Raji (cell line): Measurements from ENCODE around the gene PPP2CA.

Experiments
- POLR2A ChIP-seq: IDR thresholded peaks from 2 replicates; pipeline ENCODE4 v1.6.1; 2011; ENCODE audit warnings: low read depth, low read length, control low read depth; ENCODE audit not compliant: insufficient read depth

Gene PPP2CA

DNA sequence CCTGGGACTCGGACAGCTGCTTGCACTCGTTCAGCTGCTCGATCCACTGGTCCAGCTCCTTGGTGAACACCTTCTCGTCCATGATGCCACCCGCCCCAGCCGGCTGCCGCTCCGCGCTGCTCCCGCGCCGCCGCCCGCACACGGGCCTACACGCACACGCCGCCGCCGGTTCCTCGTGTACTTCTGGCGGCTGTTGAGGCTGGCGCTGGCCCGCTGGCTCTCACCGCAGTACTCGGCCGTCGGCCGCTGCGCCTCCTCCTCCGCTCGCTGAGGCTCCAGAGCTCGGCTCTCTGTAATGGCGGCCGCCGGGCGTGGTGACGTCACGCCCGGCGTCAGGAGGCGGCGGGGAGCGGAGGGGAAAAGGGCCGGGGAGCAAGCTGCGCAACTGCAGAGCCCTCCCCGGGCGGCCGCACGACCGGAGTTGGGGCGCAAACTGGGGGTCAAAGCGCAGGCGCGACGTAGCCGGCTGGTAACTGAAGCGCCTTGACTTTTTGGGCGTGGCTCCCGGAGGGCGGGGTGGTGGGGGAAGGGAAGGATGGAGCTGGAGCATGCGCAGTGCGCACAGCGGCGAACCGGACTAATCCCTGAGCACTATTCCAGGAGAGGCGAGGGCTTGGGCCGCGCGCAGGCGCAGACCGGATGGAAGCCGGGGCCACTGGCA is at the start of gene PPP2CA:
TSS of gene PPP2CA (minus strand) at position 294 of the 661 bp plus-strand sequence. CDS start at position 82, 212 bp downstream.
- peak; percentile 92 for TF ChIP-seq POLR2A

DNA sequence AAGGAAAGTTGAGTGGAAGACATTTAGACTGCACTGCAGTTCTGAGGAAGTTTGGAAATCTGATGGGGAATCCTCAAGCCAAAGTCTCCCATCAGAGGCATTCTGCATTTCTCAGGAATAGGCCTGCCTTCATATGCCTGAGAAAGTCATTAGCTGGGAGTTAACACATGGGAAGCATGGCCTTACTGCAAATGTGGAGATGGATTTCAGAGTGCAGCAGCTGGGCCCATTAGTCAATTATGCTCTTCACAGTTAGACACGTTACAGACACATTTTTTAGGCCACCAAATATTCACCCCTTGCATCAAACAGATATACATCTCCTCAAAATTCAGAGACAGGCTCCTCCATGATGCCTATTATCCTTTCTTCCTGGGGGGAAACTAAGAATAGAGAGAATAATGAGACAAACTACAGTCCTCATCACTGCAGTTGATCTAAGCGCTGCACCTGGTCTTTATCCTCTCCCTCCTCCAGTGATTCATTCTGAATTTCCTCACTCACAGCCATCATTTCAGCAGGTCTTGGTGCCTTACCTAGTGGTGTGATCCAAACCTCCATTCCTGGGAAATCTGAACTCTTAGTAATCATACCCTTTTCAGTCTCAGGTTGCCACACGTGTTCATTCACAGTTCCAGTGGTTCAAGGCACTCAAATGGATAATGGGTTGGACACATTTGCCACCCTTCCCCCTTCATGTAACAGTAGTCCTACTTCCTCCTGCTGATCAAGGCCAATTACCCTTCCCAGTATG is 47.9 kb upstream of the PPP2CA start:
- TF ChIP-seq POLR2A, result no peak

DNA sequence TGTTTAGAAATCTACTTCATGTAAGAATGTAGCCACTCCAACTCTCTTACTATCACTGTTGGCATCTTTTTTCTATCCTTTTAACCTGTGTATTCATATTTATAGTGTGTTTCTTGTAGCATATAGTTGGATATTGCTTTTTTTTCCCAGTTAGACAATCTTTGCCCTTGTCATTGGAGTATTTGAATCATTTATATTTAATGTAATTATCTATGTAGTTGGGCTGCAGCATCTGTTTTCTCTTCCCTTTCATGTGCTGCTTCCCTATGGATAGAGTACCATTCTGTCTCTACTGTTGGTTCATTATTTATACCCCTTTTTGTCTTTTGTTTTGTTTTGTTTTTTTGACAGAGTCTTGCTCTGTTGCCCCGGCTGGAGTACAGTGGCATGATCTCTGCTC is 45.2 kb upstream of the PPP2CA start:
- no peak for TF ChIP-seq POLR2A

DNA sequence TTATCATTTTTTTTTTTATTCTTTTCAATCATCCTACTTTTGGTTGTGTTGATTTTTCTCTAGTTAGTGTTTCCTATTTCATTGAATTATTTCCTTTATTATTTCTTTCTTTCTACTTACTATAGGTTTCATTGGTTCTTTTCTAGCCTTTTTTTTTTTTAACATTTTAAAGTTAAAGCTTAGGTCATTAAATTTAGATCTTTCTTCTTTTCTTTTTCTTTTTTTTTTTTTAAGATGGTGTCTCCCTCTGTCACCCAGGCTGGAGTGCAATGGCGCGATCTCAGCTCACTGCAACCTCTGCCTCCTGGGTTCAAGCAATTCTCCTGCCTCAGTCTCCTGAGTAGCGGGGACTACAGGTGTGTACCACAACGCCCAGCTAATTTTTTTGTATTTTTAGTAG is 43.0 kb upstream of the PPP2CA start:
- no peak for TF ChIP-seq POLR2A

DNA sequence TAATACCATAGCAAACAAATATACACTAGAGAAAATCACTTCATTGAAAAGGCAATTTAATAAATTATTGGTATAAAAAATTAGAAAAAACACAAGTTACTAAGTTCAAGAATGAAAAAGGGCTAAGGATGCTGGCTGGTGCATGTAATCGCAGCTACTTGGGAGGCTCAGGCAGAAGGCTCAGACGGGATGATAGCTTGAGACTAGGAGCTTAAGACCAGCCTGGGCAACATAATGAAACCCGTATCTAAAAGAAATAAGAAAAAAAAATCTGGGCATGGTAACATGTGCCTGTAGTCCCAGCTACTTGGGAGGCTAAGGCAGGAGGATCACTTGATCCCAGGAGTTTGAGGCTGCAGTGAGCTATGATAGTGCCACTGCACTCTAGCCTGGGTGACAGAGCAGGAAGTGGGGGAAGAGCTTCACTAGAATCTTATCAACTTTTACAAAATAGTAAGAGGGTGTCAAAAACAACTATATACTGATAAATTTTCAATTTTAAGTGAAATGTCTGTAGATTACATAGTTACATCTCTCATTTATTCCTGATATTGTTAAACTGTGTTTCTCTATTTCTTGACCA is 42.2 kb upstream of the PPP2CA start:
- no peak for TF ChIP-seq POLR2A

DNA sequence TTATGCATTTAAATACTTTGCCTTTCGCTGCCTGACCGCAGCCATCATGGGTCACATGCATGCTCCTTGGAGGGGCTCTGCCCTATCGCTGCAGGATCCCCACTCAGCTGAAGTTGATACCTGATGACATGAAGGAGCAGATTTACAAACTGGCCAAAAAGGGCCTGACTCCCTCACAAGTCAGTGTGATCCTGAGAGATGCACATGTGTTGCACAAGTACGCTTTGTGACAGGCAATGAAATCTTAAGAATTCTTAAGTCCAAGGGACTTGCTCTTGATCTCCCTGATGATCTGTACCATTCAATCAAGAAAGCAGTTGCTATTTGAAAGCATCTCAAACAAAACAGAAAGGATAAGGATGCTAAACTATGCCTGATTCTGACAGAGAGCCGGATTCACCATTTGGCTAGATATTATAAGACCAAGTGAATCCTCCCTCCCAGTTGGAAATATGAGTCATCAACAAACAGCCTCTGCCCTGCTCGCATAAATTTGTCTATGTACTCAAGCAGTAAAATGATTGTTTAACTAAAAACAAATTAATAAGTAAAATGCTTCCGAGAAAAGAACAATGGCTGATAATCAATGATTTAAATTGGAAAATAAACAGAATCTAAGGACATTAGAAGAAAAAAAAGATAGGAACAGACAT is 41.6 kb upstream of the PPP2CA start:
- no peak for TF ChIP-seq POLR2A

DNA sequence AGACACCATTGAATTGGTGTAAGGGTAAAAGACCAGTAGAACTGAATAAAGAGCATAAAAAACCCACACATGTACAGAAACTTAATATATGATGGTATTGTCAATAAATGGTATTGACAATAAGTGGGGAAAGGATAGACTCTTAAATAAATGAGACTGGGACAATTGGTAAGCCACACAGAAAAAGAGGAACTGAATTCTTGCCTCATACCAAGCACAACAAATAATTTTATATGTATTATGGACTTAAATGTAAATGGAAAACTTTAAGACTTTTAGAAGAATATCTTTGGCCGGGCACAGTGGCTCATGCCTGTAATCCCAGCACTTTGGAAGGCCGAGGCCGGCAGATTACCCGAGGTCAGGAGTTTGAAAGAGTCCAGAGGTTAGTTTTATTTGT is 37.9 kb upstream of the PPP2CA start:
- TF ChIP-seq POLR2A, result no peak

DNA sequence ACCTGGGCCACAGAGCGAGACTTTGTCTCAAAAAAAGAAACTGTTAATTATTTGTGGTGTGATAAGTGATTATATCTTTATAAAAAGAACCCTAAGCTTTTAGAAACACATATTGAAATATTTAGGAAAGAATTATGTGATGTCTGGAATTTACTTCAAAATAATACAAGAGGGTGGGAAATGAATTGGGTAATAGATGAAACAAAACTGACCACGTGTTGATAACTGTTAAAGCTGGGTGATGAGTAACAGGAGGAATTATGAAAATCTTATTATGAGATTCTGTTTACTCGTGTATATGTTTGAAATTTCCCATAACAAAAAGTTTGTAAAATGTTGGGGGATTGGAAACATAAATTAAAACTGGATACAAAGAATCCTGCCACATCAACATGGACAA is 33.0 kb upstream of the PPP2CA start:
- TF ChIP-seq POLR2A, result no peak

DNA sequence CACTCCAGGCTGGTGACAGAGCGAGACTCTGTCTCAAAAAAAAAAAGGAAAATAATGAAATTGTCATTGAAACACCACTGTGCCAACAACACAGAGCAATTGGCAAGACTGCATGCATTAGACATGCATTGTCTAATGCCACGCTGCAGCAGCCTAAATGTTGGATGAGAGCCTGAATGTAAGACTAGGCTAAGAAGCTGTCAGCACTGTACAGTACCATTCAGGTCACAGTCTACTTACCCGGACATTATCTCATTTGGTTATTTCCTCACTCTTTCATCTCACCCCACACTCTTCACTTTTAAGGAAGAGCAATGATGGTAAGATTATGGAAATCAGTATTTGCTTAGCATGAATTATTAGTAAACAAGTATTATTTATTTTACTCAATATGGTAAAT is 31.3 kb upstream of the PPP2CA start:
- TF ChIP-seq POLR2A, result no peak

DNA sequence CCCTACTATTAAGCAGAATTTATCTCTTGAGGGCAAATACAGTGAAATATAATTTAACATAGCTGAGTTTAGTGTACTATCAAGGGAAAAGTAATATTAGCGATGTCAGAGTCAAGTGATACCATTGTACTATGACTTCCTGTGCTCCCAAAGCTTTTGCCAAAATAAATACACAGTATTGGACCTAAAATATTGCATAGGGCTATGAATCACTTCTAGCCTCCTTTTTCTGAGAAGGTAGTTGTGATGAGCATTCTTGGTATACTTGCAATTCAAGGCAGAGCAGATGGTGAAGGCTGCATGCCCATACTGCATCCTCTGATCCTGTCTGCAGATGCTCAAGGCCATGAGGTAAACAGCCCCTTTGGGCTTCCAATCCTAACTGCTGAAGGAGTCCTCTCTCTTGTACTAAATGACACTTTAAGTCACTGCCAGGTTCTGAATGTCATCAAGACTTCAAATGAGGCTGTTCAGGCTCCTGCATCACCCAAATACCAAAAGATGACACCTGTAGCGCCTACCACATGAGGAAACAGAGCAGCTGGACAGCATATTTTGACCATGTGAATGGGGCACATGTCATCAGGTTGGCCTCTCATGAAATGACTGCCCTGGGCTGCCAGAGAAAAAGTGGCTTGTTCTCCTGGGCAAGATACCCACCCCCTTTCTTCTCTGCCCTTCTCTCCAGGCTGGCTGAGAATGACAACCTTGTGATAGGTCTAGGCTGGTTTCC is 29.7 kb upstream of the PPP2CA start:
- no peak for TF ChIP-seq POLR2A

DNA sequence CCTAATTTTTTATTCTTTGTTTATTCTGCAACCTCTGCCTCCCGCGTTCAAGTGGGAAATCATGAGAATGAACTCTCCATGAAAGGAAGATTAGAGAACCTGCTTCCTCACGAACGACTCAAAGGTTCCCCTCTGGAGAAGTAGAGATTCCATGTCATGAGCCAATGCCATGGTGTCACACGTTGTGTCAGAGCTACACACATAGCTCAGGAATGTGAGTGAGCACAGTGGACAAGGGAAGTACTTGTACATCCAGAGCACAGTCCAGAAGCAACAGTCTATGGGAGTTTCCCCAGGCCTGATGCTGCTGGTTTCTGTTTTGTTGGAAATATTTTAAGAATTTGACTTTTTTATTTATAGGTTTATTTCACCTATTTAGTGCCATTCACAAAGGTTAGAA is 26.8 kb upstream of the PPP2CA start:
- no peak for TF ChIP-seq POLR2A

DNA sequence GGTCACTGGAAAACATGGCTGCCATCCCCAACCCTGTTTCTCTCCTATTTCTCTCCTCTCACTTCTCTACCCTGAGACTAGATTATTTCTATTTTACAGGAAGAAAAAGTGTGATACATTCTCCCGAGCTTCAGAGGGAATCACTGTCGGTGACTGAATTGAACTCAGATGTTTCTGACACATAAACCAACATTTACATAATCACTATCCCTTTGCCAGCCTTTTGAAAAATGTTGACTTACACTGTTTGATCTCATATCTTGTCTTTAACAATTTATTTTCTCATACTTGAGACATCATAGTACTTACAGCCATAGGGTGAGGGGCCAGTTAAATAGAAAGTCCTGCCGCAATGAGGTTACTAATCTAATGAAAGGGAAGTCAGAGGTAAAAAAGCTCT is 25.1 kb upstream of the PPP2CA start:
- no peak for TF ChIP-seq POLR2A

DNA sequence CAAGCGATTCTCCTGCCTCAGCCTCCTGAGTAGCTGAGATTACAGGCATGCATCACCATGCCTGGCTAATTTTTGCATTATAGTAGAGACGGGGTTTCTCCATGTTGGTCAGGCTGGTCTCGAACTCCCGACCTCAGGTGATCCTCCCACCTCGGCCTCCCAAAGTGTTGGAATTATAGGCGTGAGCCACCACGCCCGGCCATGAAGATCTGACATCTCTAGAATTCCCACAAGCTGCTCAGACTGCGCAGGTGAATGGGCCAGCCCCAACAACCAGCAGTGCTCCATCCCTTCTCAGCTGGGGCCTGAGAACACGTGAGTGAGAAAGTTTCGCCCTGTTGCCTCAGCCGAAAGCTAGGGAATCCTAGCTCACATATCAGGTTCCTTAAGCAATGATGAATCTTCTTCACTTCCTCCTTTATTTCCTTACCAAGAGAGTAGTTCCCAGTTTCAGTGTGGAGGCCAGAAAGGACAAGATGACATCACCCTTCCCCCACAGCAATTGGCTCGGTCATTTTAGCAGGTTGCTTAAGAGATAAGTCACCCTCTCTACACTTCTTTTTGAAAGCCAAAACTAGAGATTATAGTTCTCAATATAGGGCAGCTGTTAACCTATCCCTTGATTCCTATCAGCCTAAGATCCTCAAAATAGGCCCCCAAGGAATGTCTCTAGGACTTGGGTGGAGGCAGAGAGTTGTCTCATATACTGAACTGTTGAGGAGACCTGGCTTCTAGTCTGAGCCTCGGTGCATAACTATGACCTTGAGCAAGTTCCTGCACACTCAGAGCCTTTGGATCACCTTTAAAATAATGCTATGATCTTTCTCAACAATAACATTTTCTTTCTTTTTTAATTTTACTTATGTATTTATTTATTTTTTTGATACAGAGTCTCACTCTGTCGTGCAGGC is 23.9 kb upstream of the PPP2CA start:
- no peak for TF ChIP-seq POLR2A

DNA sequence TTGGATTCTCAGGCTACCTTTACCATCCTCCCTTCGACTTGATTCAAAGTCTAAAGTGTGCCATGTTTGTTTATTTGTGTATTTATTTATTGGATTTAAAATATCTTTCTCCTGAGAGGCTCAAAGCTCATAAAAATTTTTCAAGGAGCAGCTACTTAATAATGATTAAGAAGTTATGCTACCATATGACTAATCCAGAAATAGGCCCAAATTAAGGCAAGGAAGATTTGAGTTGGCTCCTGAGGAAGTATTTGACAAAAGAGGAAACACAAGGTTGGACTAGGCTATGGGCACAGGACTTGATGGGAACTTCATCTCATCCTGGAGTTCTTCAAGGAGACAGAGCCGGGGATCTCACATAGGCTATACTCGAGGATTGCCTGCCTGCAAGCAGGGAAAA is 22.4 kb upstream of the PPP2CA start:
- no peak for TF ChIP-seq POLR2A
